NK-92 (cell line): Measurements from ENCODE around the gene ADGRV1.
"Not testable (repeated sequence)": the region's sequence is repeated elsewhere in the genome, so short reads cannot be mapped to it uniquely, and the experiment has no call there.

Experiments used
- DNase-seq: peaks from one replicate; lab custom pipeline; 2025; ENCODE audit not compliant: unreplicated experiment; lab: John Stamatoyannopoulos, UW

The ADGRV1 gene

DNA sequence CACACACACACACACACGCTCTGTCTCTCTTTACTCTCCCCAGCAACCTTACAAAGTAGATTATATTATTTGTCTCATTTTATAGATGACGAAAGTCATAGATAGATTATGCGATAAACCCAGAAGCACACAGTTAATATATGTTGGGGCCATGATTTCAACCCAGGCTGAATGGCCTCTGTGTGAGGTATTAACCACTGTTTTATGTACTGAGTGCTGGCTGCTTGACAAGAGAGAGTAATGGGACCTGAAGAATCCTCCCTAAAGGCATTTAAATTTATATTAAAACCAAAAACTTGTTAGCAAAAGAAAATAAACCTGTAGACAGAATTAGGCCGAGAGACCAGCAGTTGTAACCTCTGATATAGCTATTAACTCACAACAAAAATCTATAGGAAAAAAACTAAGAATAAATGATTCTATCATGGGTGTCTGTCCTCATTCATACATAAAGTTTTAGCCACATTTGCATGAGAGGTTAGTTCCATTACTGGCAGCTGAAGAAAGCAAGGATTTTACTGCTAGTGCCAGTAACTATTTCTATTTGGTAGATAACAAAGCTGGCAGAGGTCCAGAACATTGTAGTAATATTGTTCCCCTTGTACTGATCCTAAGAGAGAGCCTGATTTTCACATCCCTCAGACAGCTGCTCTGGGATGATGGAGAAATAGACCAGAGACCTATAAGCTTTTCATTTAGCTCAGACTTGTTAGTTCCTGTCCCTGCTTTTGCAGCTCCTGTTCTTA lies 250.9 kb downstream of the ADGRV1 start:
- DNase-seq = no peak

DNA sequence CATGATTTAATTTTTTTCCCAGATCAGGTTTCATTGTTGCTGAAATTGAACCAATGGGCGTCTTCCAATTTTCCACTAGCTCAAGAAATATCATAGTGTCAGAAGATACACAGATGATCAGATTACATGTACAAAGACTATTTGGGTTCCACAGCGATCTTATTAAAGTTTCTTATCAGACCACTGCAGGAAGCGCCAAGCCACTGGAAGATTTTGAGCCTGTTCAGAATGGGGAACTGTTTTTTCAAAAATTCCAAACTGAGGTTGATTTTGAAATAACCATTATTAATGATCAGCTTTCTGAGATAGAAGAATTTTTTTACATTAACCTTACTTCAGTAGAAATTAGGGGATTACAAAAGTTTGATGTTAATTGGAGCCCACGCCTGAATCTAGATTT lies 251.6 kb downstream of the ADGRV1 start:
- DNase-seq = no peak

- DNase-seq = no peak
These were observed 254.8 kb downstream of the ADGRV1 start for GRCh38 chr5:90813392-90813791.

DNA sequence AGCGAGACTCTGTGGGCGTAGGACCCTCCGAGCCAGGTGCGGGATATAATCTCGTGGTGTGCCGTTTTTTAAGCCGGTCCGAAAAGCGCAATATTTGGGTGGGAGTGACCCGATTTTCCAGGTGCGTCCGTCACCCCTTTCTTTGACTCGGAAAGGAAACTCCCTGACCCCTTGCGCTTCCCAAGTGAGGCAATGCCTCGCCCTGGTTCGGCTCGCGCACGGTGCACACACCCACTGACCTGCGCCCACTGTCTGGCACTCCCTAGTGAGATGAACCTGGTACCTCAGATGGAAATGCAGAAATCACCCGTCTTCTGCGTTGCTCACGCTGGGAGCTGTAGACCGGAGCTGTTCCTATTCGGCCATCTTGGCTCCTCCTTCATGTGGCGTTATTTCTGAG lies 263.5 kb downstream of the ADGRV1 start:
- not testable (repeated sequence) for DNase-seq

GRCh38 chr5:90824436-90824835 lies 265.8 kb downstream of the ADGRV1 start:
- no peak for DNase-seq

DNA sequence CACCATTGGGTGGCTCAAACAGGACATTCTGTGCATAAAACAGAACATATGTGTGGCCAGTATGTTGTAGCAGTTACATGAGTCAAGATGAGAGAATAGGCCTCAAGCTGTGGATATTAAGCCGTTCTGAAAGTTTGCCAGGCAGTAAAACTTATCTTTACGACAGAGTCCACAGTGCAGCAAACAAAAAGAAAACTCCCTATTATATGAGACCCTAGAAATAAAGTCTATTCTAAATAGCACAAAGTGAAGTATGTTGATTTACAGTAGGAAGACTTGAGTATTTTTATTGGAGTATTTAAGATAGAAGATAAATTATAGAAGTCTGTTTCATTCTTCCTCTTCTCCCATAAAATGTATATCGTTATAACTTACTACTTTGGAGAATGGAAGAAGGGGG lies 271.5 kb downstream of the ADGRV1 start:
- no peak for DNase-seq

- DNase-seq = no peak
These were observed 275.2 kb downstream of the ADGRV1 start for GRCh38 chr5:90833753-90834152.

DNA sequence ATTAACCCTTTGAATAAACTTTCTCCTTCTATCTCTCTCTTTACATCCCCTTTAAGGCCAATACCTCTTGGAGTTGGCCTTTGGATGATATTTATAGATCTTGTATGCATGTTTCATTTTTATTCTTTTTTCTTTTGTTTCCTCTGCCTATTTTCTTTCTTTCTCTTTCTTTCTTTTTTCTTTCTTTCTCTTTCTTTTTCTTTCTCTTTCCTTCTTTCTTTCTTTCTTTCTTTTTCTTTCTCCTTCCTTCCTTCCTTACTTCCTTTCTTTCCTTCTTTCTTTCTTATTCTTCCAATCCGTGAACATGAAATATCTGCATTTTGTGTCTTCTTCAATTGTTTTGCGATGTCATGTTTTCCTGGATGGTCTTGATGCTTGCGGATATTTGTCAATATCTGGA lies 276.1 kb downstream of the ADGRV1 start:
- no peak for DNase-seq

DNA sequence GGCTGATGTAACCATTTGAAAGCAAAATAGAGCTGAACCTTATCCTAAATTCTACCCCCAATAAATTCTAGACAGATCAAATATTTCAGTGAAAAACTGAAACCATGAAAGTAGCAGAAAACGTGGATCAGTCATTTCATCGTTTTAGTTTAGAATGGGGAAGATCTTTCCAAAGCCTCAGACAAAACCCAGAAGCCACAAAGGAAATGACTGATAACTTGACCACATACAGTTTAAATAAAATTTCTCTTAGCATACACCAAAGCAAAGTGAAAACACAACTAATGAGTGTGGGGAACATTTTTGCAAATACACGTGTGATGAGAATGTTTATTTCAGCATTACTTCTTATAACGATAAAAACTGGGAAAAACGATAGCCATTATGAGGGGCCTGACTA lies 284.8 kb downstream of the ADGRV1 start:
- no peak for DNase-seq

GRCh38 chr5:90844931-90845330 lies 286.3 kb downstream of the ADGRV1 start:
- DNase-seq = no peak

DNA sequence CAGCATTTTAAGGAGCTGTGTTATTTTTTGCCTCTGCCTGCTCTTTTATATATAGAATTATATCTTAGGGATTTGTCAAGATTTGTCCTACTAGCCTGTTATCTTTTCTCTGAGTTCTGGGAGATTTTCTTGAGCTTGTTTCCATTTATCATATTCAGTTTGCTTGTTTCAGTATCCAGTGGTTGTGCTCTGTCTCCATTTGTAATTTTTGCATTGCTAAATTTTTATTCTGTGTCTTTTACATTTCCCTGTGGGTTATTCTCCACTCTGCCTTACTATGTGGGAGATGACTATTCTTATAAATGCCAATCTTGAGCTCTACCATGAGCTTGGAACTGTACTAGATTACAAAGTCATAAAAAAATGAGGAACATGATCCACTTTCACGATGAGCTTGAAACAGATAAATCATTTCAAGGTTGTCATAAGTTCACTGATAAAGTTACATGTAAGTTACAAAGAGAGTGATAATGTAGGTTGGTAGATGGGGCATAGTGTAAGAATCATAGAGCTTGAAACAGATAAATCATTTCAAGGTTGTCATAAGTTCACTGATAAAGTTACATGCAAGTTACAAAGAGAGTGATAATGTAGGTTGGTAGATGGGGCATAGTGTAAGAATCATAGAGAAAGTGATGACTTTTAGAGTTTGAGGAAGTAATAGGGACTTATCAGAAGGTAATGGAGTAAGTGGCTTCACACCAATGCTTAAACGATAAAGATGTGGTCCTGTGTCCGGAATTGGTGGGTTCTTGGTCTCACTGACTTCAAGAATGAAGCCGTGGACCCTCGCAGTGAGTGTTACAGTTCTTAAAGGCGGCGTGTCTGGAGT lies 287.3 kb downstream of the ADGRV1 start:
- no peak for DNase-seq

- not testable (repeated sequence) for DNase-seq
These were observed 289.0 kb downstream of the ADGRV1 start for GRCh38 chr5:90847606-90848005.

DNA sequence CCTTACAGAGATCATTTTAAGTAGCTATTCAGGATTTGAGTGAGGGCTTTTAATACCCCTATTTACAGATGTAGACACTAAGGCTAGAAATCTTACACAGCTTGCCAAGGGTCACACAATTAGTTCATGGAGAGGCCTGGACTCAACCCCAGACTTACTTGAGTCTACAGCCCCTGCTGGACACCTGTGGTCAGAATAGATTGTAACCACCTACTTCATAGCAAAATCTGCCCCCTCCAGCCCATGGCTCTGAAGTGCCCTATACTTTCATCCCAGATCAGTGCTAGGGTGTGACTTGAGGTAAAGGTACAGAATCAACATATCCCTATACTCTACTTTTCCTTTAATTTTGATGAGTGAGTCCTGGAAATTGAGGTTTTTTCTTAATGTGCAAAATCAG lies 291.3 kb downstream of the ADGRV1 start:
- no peak for DNase-seq

- no peak for DNase-seq
These were observed 293.9 kb downstream of the ADGRV1 start for GRCh38 chr5:90852531-90852930.

DNA sequence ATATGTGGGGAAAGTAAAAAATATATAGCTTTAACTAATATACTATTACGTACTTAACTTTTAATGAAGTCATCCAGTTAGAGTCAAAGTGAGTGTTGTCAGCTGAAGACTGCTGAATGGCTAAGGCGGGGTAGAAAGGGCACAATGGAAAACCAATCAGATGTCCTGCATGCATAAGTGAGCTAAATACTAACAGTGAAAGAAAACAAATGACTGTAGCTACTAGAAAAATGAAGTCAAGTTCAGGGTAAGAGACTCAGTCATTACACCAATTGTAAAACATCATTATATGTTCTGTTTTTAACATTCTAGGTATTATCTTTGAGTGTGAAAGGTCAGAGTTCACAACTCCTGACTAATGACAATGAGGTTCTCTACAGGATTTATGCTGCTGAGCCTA lies 295.2 kb downstream of the ADGRV1 start:
- no peak for DNase-seq

DNA sequence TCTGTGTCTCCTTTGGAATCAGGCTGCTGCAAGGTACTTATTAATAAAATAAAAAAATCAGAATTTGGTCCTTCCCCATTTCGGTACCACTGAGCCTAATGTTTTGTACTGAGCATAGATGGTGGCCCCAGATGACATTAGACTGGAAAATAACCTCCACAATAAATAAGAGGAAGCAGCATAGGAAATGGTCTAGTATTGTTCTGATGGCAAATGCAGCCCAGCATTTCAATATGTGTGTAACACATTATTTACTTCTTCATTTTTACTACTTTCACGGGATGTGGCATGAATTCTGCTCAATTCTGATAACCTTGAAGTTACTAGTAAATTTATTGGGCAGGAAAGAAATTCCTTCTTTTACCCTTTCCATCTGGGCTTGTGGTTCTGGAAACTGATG lies 295.6 kb downstream of the ADGRV1 start:
- DNase-seq = no peak

DNA sequence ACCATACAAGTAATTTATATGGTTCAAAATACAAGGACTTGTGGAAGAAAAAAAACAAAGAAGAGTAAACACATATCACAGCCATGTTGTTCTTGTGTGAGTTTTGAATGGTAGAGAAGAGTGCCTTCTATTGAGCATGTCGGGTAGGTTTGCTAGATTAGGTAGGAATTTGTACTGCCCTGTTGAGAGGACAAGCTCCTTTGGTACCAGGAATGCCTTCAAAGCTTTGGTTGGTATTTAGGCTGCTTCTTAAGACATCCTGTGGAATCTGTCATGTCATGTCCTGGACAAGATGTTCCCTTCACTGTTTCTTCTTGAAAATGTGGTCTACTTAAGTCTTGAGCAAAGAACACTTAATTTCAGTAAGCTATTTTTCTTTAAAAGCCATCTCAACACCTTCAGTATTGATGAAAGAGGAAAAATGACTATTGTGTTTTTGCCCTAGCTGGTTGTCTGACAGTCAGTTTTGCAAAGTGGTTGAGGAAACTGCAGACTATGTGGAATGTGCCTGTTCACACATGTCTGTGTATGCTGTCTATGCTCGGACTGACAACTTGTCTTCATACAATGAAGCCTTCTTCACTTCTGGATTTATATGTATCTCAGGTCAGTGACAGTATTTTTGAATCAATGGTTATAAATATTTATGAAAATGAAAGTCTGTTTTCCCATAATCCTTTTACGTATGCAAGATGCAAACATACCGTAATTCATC lies 296.9 kb downstream of the ADGRV1 start:
- DNase-seq = no peak

- no peak for DNase-seq
These were observed 303.4 kb downstream of the ADGRV1 start for GRCh38 chr5:90861843-90862586.

DNA sequence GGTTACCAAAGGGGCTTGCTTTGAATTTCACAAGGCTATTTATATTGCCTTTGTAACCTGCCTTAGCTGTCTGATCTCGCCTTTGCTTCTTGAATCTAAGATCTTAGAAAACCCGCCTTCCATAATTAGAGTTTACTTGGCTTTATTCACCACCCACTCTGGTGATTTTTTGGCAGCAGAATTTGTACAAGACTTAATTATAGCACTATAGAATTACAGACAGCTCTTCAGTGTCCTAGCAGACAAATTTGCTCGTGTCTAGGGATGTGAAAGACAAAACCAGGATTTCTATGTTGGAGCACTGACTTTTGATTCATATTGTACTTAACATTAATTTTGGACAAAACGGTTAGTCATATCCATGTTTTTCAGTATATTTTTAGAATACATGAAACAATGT lies 306.6 kb downstream of the ADGRV1 start:
- DNase-seq = no peak

- DNase-seq = no peak
These were observed 307.7 kb downstream of the ADGRV1 start for GRCh38 chr5:90866333-90866732.
